Measurements from ENCODE around the gene PLEKHH1. TPM values are rescaled to one million over a fixed set of nuclear protein-coding genes. Genes with fewer than 3 reads are reported as not detected.
A peak's percentile ranks its signal among the peaks of the same experiment; 100 is the strongest.

The PLEKHH1 gene
- total RNA-seq, 1 donor from 2014 or later, result 25.3 TPM

DNA sequence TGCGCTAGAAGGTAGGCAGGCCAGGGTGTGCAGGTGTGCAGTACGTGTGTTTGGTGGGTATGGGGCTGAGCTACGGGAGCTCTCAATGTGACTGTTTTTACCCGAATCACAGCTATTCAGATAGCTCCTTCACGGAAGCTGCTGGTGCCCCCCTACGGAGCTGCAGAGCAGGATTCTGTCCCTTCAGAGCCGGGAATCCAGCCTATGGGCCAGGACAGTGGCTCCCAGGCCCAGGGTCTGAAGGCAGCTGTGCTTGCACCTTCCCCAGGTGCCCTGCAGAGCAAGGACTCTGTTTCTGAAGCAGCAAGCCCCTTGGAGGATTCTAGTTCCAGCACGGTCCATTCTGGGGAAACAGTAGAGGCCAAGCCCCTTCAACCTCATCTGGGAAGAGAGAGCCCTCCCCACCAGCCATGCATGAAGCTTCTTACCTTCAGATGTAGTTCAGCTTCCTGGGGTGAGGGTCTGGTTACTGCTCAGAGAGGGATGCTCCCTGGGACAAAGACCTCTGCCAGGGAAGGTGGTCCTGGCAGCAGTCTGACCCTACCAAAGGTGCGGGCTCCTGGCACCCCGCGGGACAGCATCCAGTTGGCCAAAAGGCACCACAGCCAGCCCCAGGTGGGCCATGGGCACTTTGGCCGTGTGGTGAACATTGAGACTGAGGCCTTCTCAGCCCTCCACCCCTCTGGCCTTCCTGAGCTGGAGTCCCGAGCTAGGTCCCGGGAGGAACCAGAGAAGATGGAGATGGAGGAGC, 29.1 kb downstream of the PLEKHH1 start:
- Mint-ChIP-seq H3K36me3 (no peaks in the 10 kb centered on the region), H3K27me3 (no peaks in the 10 kb centered on the region), H3K27ac (no peak overlapping the region), H3K4me1 (ENCODE audit: unreplicated experiment) (peaks cover 6% of the 10 kb centered on the region), H3K9me3 (no peaks in the 10 kb centered on the region), H3K4me3 (no peak overlapping the region)
- no peak for DNase-seq (ENCODE audit: extremely low spot score, unreplicated experiment)
- TF ChIP-seq, protein P1, sequence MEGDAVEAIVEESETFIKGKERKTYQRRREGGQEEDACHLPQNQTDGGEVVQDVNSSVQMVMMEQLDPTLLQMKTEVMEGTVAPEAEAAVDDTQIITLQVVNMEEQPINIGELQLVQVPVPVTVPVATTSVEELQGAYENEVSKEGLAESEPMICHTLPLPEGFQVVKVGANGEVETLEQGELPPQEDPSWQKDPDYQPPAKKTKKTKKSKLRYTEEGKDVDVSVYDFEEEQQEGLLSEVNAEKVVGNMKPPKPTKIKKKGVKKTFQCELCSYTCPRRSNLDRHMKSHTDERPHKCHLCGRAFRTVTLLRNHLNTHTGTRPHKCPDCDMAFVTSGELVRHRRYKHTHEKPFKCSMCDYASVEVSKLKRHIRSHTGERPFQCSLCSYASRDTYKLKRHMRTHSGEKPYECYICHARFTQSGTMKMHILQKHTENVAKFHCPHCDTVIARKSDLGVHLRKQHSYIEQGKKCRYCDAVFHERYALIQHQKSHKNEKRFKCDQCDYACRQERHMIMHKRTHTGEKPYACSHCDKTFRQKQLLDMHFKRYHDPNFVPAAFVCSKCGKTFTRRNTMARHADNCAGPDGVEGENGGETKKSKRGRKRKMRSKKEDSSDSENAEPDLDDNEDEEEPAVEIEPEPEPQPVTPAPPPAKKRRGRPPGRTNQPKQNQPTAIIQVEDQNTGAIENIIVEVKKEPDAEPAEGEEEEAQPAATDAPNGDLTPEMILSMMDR (conservative IDR thresholded peaks at IDR 0.05), result no peak

DNA sequence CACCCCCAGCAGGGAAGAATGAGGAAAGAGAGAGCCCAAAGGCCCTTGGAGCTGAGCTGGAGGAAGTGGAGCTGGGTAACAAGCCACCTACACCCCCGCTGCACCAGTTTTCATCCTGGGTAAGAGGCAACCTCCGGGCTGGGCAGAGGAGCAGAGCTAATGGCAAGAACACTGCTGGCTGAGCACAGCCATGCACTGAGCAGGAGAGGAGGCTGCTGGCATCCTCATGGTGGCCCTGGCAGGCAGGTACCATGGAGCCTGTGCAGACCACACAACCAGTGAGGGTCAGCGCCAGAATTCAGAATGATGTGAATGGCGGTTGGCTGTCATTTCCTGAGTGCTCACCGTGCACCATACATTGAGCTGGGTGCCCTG, 29.7 kb downstream of the PLEKHH1 start:
- H3K27me3 Mint-ChIP-seq, result no peaks in the 10 kb centered on the region
- no peak overlapping the region for H3K4me3 Mint-ChIP-seq
- H3K4me1 Mint-ChIP-seq (ENCODE audit: unreplicated experiment), result peaks cover 12% of the 10 kb centered on the region
- DNase-seq (ENCODE audit: extremely low spot score, unreplicated experiment), result no peak
- H3K27ac Mint-ChIP-seq, result no peak overlapping the region
- TF ChIP-seq, protein P1 (conservative IDR thresholded peaks at IDR 0.05), result no peak
- no peaks in the 10 kb centered on the region for H3K36me3 Mint-ChIP-seq
- H3K9me3 Mint-ChIP-seq, result no peaks in the 10 kb centered on the region

DNA sequence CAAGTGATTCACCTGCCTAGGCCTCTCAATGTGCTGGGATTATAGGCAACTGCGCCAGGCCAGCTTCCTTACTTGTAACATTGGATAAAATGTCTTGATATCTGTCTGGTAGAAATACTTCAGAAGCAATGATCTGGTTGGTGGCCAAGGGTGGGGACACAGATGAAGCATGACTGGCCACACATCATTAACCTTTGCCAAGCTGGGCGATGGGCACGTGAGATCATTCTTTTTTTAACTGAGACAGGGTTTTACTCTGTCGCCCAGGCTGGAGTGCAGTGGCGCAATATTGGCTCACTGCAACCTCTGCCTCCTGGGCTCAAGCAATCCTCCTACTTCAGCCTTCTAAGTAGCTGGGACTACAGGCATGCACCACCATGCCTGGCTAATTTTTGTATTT, 31.1 kb downstream of the PLEKHH1 start:
- Mint-ChIP-seq H3K27me3 (no peaks in the 10 kb centered on the region), H3K4me3 (no peak overlapping the region), H3K4me1 (ENCODE audit: unreplicated experiment) (peaks cover 12% of the 10 kb centered on the region), H3K9me3 (no peaks in the 10 kb centered on the region), H3K27ac (no peak overlapping the region), H3K36me3 (no peaks in the 10 kb centered on the region)
- TF ChIP-seq, protein P1 (conservative IDR thresholded peaks at IDR 0.05), result no peak
- no peak for DNase-seq (ENCODE audit: extremely low spot score, unreplicated experiment)

DNA sequence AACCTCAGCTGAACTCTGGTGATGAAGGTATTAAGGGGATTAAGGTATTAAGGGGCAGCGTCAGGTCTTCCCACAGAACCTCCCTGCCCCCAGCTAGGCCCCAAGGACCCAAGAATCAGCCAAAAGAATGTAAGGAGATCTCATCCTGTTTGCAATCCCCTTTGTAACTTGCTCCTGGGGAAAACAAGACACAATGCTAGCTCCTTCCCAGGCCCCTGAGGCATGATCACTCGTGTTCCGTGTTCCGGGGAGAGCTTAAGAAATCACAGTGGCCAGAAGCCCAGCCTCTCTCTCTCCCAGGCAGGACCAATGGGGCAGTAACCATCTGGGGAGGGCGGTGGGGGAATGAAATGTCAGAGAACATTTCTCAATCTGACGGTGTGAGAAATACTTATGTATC, 33.8 kb downstream of the PLEKHH1 start:
- TF ChIP-seq, protein P1 (conservative IDR thresholded peaks at IDR 0.05), result no peak
- no peak for DNase-seq (ENCODE audit: extremely low spot score, unreplicated experiment)
- Mint-ChIP-seq H3K27ac (peak overlapping the region; percentile 72), H3K4me1 (ENCODE audit: unreplicated experiment) (peaks cover 17% of the 10 kb centered on the region), H3K36me3 (no peaks in the 10 kb centered on the region), H3K9me3 (no peaks in the 10 kb centered on the region), H3K27me3 (no peaks in the 10 kb centered on the region), H3K4me3 (no peak overlapping the region)

DNA sequence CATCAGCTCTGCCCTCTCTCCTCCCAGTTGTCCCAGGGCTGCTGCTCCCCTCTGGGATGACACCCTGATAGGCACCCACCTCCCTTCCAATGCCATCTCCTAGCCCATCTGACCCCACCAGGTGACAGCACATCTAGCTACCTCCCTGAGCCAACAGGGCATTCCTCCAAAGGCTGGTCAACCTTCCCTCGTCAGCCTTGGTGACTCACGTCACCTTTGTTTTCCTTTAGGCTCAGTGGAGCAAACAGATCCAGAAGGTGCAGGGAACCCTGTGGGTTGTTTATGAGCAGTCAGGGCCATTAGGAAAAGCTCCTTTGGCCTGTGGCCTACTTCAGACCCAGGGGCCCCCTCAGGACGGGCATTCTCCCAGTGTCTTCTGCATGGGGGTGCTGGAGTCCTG, 34.6 kb downstream of the PLEKHH1 start:
- Mint-ChIP-seq H3K4me1 (ENCODE audit: unreplicated experiment) (peaks cover 17% of the 10 kb centered on the region), H3K27ac (peak overlapping the region; percentile 72), H3K36me3 (no peaks in the 10 kb centered on the region), H3K27me3 (no peaks in the 10 kb centered on the region), H3K9me3 (no peaks in the 10 kb centered on the region), H3K4me3 (no peak overlapping the region)
- TF ChIP-seq, protein P1 (conservative IDR thresholded peaks at IDR 0.05), result no peak
- DNase-seq (ENCODE audit: extremely low spot score, unreplicated experiment), result no peak
